Measurements from ENCODE around the gene KCNMB1. TPM values are rescaled to one million over a fixed set of nuclear protein-coding genes. Genes with fewer than 3 reads are reported as not detected.

Gene KCNMB1
- total and polyA plus RNA-seq, 2 of the 13 experiments (the other 11 are each of a cell fraction or from before 2014, with no cell fraction given), result not detected

DNA sequence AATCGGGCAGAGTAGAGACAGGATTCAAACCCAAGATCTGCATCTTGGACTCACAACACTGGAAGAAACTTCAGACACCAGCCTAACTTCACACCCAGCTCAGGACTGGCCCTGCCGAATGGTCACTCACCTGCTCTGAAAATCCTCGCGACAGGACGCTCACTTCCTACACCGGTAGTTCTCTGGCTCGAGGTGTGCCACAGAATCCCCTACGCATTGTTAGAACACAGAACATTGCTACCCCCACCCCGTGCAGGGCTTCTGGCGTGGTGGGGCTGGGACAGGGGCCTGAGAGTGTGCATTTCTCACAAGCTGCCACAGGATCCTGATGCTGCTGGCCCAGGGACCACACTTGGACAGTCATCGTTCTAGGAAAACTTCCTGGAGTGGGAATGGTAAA, 12.1 kb downstream of the KCNMB1 start:
- no peak overlapping the region for H3K27ac ChIP-seq (ENCODE audit: extremely low read length, insufficient read depth, low read length)
- no peaks in the 10 kb centered on the region for H3K36me3 ChIP-seq (replicated peaks in 1 of 2; ENCODE audit: control insufficient read depth in 1 of 2, insufficient read depth in 2 of 2, low read length in 2 of 2)
- intact Hi-C loops (cut with micrococcal nuclease; ENCODE audit: unreplicated experiment), result no loop called here
- H4K20me1 ChIP-seq (ENCODE audit: insufficient read depth, low read length), result no peaks in the 10 kb centered on the region
- no peaks in the 10 kb centered on the region for H3K9me3 ChIP-seq (ENCODE audit: low read length)
- H2AFZ ChIP-seq (ENCODE audit: low read length), result no peak overlapping the region
- H3K9ac ChIP-seq (ENCODE audit: insufficient read depth, low read depth, low read length), result no peak overlapping the region
- POLR2A ChIA-PET, result no interaction called here
- CTCF ChIA-PET (ENCODE audit: low intra/inter-chr PET ratio, low total read pairs), result no interaction called here
- no peaks in the 10 kb centered on the region for H3K79me2 ChIP-seq (ENCODE audit: insufficient read depth, low read length)
- 62% methylated on average over 11 of the region's 11 CpGs for WGBS (ENCODE audit: low lambda C conversion rate)
- no peak overlapping the region for H3K4me3 ChIP-seq (replicated peaks in 1 of 3; ENCODE audit: insufficient read depth in 1 of 3, low read depth in 2 of 3, low read length in 3 of 3)
- BruUV-seq (replicated peaks), result no TSS peak
- H3K4me2 ChIP-seq (ENCODE audit: low read depth, low read length), result no peak overlapping the region
- H3K27me3 ChIP-seq (ENCODE audit: control insufficient read depth in 1 of 2, insufficient read depth in 2 of 2, low read length in 2 of 2), result peaks cover 3 to 14% of the 10 kb centered on the region in 2 experiments; a peak in 3 of 5 replicates
- ATAC-seq (no peak), DNase-seq (ENCODE audit: low spot score) (no peak), FAIRE-seq (no peak)
- in situ Hi-C loops (cut with HindIII; ENCODE audit: extremely low pct_ligation_motif_present, low pct_unique_long_range_greater_than_20kb), result no loop called here
- no peaks in the 10 kb centered on the region for H3K4me1 ChIP-seq (ENCODE audit: insufficient read depth, low read length)
- no peak for TF ChIP-seq THAP11 (CRISPR knock-in tag; IDR thresholded peaks at IDR 0.05)
- TF ChIP-seq, protein P1, sequence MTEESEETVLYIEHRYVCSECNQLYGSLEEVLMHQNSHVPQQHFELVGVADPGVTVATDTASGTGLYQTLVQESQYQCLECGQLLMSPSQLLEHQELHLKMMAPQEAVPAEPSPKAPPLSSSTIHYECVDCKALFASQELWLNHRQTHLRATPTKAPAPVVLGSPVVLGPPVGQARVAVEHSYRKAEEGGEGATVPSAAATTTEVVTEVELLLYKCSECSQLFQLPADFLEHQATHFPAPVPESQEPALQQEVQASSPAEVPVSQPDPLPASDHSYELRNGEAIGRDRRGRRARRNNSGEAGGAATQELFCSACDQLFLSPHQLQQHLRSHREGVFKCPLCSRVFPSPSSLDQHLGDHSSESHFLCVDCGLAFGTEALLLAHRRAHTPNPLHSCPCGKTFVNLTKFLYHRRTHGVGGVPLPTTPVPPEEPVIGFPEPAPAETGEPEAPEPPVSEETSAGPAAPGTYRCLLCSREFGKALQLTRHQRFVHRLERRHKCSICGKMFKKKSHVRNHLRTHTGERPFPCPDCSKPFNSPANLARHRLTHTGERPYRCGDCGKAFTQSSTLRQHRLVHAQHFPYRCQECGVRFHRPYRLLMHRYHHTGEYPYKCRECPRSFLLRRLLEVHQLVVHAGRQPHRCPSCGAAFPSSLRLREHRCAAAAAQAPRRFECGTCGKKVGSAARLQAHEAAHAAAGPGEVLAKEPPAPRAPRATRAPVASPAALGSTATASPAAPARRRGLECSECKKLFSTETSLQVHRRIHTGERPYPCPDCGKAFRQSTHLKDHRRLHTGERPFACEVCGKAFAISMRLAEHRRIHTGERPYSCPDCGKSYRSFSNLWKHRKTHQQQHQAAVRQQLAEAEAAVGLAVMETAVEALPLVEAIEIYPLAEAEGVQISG (CRISPR knock-in tag; IDR thresholded peaks at IDR 0.05), result no peak
- TF ChIP-seq BRD4 (CRISPR knock-in tag; IDR thresholded peaks at IDR 0.05), result no peak
- TF ChIP-seq ZNF496 (CRISPR knock-in tag; IDR thresholded peaks at IDR 0.05; ENCODE audit: insufficient replicate concordance), result no peak
- no peak for TF ChIP-seq PBX2 (CRISPR knock-in tag; IDR thresholded peaks at IDR 0.05)
- no peak for TF ChIP-seq SALL1 (CRISPR knock-in tag; IDR thresholded peaks at IDR 0.05)
- TF ChIP-seq MYNN (CRISPR knock-in tag; IDR thresholded peaks at IDR 0.05; ENCODE audit: low read depth), result no peak
- TF ChIP-seq KDM2A (CRISPR knock-in tag; IDR thresholded peaks at IDR 0.05; ENCODE audit: borderline replicate concordance, low read depth), result no peak
- TF ChIP-seq, protein P2, sequence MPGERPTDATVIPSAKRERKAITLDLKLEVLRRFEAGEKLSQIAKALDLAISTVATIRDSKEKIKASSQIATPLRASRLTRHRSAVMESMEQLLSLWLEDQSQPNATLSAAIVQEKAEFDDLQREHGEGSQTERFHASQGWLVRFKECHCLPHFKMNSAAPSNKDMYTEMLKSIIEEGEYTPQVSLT (CRISPR knock-in tag; IDR thresholded peaks at IDR 0.05; ENCODE audit: borderline replicate concordance, low read depth), result no peak
- TF ChIP-seq, protein P3, sequence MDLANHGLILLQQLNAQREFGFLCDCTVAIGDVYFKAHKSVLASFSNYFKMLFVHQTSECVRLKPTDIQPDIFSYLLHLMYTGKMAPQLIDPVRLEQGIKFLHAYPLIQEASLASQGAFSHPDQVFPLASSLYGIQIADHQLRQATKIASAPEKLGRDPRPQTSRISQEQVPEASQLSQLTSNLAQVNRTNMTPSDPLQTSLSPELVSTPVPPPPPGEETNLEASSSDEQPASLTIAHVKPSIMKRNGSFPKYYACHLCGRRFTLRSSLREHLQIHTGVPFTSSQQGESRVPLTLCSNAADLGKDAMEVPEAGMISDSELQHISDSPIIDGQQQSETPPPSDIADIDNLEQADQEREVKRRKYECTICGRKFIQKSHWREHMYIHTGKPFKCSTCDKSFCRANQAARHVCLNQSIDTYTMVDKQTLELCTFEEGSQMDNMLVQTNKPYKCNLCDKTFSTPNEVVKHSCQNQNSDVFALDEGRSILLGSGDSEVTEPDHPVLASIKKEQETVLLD (CRISPR knock-in tag; IDR thresholded peaks at IDR 0.05; ENCODE audit: low read depth), result no peak
- TF ChIP-seq MTA3 (CRISPR knock-in tag; IDR thresholded peaks at IDR 0.05), result no peak
- no peak for TF ChIP-seq ZSCAN22 (CRISPR knock-in tag; IDR thresholded peaks at IDR 0.05)
- TF ChIP-seq DR1 (CRISPR knock-in tag; IDR thresholded peaks at IDR 0.05), result no peak
